WTC11 (cell line): ENCODE results near the gene FIS1. TPM values are rescaled to one million over a fixed set of nuclear protein-coding genes. Genes with fewer than 3 reads are reported as not detected.

ENCODE experiments used
- CBFB ChIP-seq: sonication (generic); formaldehyde crosslinking; IDR thresholded peaks from 2 replicates; pipeline ENCODE4 v1.8.1; 2022; ENCODE audit warnings: mild to moderate bottlenecking, low read depth, missing genetic modification reagents
- CREB1 ChIP-seq: sonication (generic); formaldehyde crosslinking; IDR thresholded peaks from 2 replicates; pipeline ENCODE4 v1.8.0; 2023; ENCODE audit warnings: mild to moderate bottlenecking, missing genetic modification reagents
- FOXK1 ChIP-seq: sonication (generic); formaldehyde crosslinking; IDR thresholded peaks from 2 replicates; pipeline ENCODE4 v1.8.0; 2022; ENCODE audit warnings: mild to moderate bottlenecking, moderate library complexity, missing genetic modification reagents
- FOXP4 ChIP-seq: sonication (generic); formaldehyde crosslinking; IDR thresholded peaks from 2 replicates; pipeline ENCODE4 v1.8.0; 2022; ENCODE audit warnings: mild to moderate bottlenecking, missing genetic modification reagents
- JAZF1 ChIP-seq: fragments of 250-450 bp; sonication (Bioruptor Pico); IDR thresholded peaks from 2 replicates; pipeline ENCODE4 v1.9.0; 2021; ENCODE audit warnings: moderate library complexity, mild to moderate bottlenecking, inconsistent platforms
- MXD4 ChIP-seq: fragments of 250-450 bp; sonication (Bioruptor Pico); IDR thresholded peaks from 2 replicates; pipeline ENCODE4 v1.8.0; 2021; ENCODE audit warnings: mild to moderate bottlenecking, moderate library complexity, borderline replicate concordance
- MYBL2 ChIP-seq: sonication (generic); formaldehyde crosslinking; IDR thresholded peaks from 2 replicates; pipeline ENCODE4 v1.8.1; 2023; ENCODE audit warnings: mild to moderate bottlenecking, moderate library complexity, missing genetic modification reagents
- NFE2L1 ChIP-seq: sonication (generic); formaldehyde crosslinking; IDR thresholded peaks from 2 replicates; pipeline ENCODE4 v1.8.1; 2023; ENCODE audit warnings: missing genetic modification reagents
- SP1 ChIP-seq: sonication (generic); formaldehyde crosslinking; conservative IDR thresholded peaks from 2 replicates; pipeline ENCODE4 v1.8.1; 2022; ENCODE audit warnings: missing genetic modification reagents
- TEAD1 ChIP-seq: sonication (generic); formaldehyde crosslinking; IDR thresholded peaks from 2 replicates; pipeline ENCODE4 v1.8.0; 2022; ENCODE audit warnings: mild to moderate bottlenecking, missing genetic modification reagents
- TP53 ChIP-seq: sonication (generic); formaldehyde crosslinking; IDR thresholded peaks from 2 replicates; pipeline ENCODE4 v1.8.1; 2023; ENCODE audit warnings: mild to moderate bottlenecking, missing genetic modification reagents
- ZNF416 ChIP-seq: fragments of 250-450 bp; sonication (Bioruptor Pico); IDR thresholded peaks from 2 replicates; pipeline ENCODE4 v1.9.0; 2021; ENCODE audit warnings: mild to moderate bottlenecking, inconsistent platforms
- ZNF423 ChIP-seq: fragments of 250-450 bp; sonication (Bioruptor Pico); IDR thresholded peaks from 2 replicates; pipeline ENCODE4 v2.1.2; 2022; ENCODE audit warnings: mild to moderate bottlenecking, moderate library complexity
- ZNF532 ChIP-seq: fragments of 250-450 bp; sonication (Bioruptor Pico); IDR thresholded peaks from 2 replicates; pipeline ENCODE4 v1.9.0; 2021; ENCODE audit warnings: mild to moderate bottlenecking, borderline replicate concordance
- total RNA-seq: library from RNA; stranded (reverse); gene quantifications from 3 replicates; pipeline ENCODE4 v1.2.3, GENCODE V29; 2021
- TF ChIP-seq, protein P1 (sequence below): sonication (generic); formaldehyde crosslinking; IDR thresholded peaks from 2 replicates; pipeline ENCODE4 v1.8.0; 2022; ENCODE audit warnings: mild to moderate bottlenecking, missing genetic modification reagents
- TF ChIP-seq, protein P2 (sequence below): fragments of 250-450 bp; sonication (Bioruptor Pico); conservative IDR thresholded peaks from 2 replicates; pipeline ENCODE4 v1.9.0; 2021; ENCODE audit warnings: mild to moderate bottlenecking
- TF ChIP-seq, protein P3 (sequence below): sonication (generic); formaldehyde crosslinking; IDR thresholded peaks from 2 replicates; pipeline ENCODE4 v1.8.1; 2023; ENCODE audit warnings: mild to moderate bottlenecking, moderate library complexity, missing genetic modification reagents
- TF ChIP-seq, protein P4 (sequence below): sonication (generic); formaldehyde crosslinking; IDR thresholded peaks from 2 replicates; pipeline ENCODE4 v1.8.1; 2023; ENCODE audit warnings: mild to moderate bottlenecking, missing genetic modification reagents
- TF ChIP-seq, protein P5 (sequence below): sonication (generic); formaldehyde crosslinking; IDR thresholded peaks from 2 replicates; pipeline ENCODE4 v1.8.0; 2022; ENCODE audit warnings: mild to moderate bottlenecking, missing genetic modification reagents

FIS1 gene
- total RNA-seq, 1 experiment from 2014 or later: 123 TPM

DNA sequence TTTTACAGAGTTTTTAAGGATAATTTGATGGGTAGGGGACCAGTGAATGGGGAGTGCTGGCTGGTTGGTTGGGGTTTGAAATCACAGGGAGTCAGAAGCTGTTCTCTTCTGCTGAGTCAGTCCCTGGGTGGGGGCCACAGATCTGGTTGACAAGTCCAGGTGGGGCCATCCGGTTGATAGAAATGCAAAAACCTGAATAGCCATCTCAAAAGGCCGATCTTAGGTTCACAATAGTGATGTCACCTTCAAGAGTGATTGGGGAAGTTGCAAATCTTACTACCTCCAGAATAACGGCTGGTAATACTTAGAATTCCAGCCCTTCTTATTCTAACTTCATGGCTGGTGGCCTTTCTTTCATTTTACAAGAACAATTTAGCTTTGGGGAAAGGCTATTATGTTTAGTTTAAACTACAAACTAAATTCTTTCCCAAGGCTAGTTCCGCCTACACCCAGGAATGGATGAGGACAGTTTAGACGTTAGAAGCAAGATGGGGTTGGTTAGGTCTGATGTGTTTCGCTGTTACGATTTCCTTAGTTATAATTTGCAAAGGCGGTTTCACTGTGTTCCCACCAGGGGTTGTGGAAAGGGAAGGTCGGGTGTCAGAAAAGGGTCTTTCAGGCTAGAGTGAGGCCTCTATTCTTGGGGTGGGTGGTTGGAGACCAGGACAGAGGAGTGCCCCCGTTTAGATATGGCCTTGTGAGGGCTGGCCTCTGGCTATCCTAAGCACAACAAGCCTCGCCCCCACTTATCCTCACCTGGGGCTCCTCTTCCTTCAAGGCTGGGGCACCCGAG is 49.4 kb upstream of the FIS1 start (continued):
- TF ChIP-seq, protein P1, sequence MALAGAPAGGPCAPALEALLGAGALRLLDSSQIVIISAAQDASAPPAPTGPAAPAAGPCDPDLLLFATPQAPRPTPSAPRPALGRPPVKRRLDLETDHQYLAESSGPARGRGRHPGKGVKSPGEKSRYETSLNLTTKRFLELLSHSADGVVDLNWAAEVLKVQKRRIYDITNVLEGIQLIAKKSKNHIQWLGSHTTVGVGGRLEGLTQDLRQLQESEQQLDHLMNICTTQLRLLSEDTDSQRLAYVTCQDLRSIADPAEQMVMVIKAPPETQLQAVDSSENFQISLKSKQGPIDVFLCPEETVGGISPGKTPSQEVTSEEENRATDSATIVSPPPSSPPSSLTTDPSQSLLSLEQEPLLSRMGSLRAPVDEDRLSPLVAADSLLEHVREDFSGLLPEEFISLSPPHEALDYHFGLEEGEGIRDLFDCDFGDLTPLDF (CRISPR knock-in tag): no peak
- TF ChIP-seq MXD4 (CRISPR knock-in tag): no peak
- TF ChIP-seq, protein P2, sequence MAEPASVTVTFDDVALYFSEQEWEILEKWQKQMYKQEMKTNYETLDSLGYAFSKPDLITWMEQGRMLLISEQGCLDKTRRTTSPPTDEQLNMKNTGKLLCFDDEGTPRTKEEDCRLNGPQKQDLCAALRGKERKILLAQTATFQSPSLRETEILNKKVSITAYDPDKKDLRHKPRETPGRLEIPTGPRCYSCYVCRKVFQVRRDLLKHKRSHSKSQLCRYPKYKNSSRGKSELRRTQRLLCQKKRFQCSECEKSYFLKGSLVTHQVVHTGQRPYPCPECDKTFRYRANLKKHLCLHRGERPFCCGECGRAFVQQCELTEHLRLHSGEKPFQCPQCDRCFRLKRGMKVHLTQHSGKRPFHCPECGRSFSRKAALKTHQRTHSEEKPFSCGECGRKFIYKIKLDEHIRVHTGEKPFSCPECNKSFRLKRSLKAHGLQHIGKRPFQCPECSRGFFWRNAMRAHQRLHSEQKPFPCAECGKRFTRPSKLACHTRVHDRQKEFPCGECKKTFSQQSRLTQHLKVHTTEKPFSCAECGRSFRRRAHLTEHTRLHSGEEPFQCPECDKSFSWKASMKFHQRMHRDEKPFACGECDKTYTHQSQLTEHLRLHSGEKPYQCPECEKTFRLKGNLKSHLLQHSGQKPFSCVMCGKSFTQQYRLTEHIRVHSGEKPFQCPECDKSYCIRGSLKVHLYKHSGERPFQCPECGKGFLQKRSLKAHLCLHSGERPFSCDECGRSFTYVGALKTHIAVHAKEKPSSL (CRISPR knock-in tag): peak; percentile 78
- TF ChIP-seq MYBL2 (CRISPR knock-in tag): peak; percentile 92; the same call in 1 of the 2 replicates
- TF ChIP-seq ZNF532: peak; percentile 26; the same call in 1 of the 2 replicates
- TF ChIP-seq CBFB (CRISPR knock-in tag): no peak
- TF ChIP-seq, protein P3, sequence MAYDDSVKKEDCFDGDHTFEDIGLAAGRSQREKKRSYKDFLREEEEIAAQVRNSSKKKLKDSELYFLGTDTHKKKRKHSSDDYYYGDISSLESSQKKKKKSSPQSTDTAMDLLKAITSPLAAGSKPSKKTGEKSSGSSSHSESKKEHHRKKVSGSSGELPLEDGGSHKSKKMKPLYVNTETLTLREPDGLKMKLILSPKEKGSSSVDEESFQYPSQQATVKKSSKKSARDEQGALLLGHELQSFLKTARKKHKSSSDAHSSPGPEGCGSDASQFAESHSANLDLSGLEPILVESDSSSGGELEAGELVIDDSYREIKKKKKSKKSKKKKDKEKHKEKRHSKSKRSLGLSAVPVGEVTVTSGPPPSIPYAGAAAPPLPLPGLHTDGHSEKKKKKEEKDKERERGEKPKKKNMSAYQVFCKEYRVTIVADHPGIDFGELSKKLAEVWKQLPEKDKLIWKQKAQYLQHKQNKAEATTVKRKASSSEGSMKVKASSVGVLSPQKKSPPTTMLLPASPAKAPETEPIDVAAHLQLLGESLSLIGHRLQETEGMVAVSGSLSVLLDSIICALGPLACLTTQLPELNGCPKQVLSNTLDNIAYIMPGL: 0 out of 2 replicates have a peak, but pooled peaks have one; percentile 46
- TF ChIP-seq, protein P4, sequence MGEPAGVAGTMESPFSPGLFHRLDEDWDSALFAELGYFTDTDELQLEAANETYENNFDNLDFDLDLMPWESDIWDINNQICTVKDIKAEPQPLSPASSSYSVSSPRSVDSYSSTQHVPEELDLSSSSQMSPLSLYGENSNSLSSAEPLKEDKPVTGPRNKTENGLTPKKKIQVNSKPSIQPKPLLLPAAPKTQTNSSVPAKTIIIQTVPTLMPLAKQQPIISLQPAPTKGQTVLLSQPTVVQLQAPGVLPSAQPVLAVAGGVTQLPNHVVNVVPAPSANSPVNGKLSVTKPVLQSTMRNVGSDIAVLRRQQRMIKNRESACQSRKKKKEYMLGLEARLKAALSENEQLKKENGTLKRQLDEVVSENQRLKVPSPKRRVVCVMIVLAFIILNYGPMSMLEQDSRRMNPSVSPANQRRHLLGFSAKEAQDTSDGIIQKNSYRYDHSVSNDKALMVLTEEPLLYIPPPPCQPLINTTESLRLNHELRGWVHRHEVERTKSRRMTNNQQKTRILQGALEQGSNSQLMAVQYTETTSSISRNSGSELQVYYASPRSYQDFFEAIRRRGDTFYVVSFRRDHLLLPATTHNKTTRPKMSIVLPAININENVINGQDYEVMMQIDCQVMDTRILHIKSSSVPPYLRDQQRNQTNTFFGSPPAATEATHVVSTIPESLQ (CRISPR knock-in tag): no peak
- peak; percentile 71; the same call in 1 of the 2 replicates for TF ChIP-seq ZNF416
- no peak for TF ChIP-seq CREB1 (CRISPR knock-in tag)
- TF ChIP-seq FOXK1 (CRISPR knock-in tag): peak; percentile 31; the same call in 1 of the 2 replicates
- peak; percentile 48; the same call in 1 of the 2 replicates for TF ChIP-seq SP1 (CRISPR knock-in tag)
- TF ChIP-seq TP53 (CRISPR knock-in tag): 0 out of 2 replicates have a peak, but pooled peaks have one; percentile 47
- peak; percentile 72; the same call in 1 of the 2 replicates for TF ChIP-seq FOXP4 (CRISPR knock-in tag)
- TF ChIP-seq, protein P5, sequence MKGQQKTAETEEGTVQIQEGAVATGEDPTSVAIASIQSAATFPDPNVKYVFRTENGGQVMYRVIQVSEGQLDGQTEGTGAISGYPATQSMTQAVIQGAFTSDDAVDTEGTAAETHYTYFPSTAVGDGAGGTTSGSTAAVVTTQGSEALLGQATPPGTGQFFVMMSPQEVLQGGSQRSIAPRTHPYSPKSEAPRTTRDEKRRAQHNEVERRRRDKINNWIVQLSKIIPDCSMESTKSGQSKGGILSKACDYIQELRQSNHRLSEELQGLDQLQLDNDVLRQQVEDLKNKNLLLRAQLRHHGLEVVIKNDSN (CRISPR knock-in tag): 0 out of 2 replicates have a peak, but pooled peaks have one; percentile 7
- TF ChIP-seq JAZF1 (CRISPR knock-in tag): no peak
- no peak for TF ChIP-seq ZNF423
- peak; percentile 96 for TF ChIP-seq TEAD1
- peak; percentile 100 for TF ChIP-seq NFE2L1
